HepG2 (cell line): ENCODE results near the gene WDR59. TPM values are rescaled to one million over a fixed set of nuclear protein-coding genes. Genes with fewer than 3 reads are reported as not detected.
A peak's percentile ranks its signal among the peaks of the same experiment; 100 is the strongest.

Experiments
- CERS6 ChIP-seq: sonication (generic); formaldehyde crosslinking; IDR thresholded peaks from 2 replicates; pipeline ENCODE4 v1.5.0; 2020; ENCODE audit warnings: missing genetic modification reagents
- GTF3A ChIP-seq: sonication (generic); formaldehyde crosslinking; conservative IDR thresholded peaks from 2 replicates; pipeline ENCODE4 v1.4.0; 2020; ENCODE audit warnings: mild to moderate bottlenecking, missing genetic modification reagents
- KMT2B ChIP-seq: IDR thresholded peaks from 2 replicates; pipeline ENCODE4 v1.6.1; 2016; ENCODE audit warnings: missing genetic modification reagents, missing compliant biosample characterization
- MIER3 ChIP-seq: IDR thresholded peaks from 2 replicates; pipeline ENCODE4 v1.6.1; 2016; ENCODE audit warnings: missing compliant biosample characterization, borderline replicate concordance
- NFATC3 ChIP-seq: sonication (generic); formaldehyde crosslinking; IDR thresholded peaks from 2 replicates; pipeline ENCODE4 v1.5.1; 2020; ENCODE audit warnings: mild to moderate bottlenecking, missing genetic modification reagents
- NFE2 ChIP-seq: sonication (generic); formaldehyde crosslinking; IDR thresholded peaks from 2 replicates; pipeline ENCODE4 v1.4.0; 2020; ENCODE audit warnings: missing genetic modification reagents
- NFIC ChIP-seq: IDR thresholded peaks from 2 replicates; pipeline ENCODE4 v1.6.1; 2012; ENCODE audit warnings: mild to moderate bottlenecking, low read length, inconsistent platforms
- POLR2A ChIP-seq, 2 experiments: IDR thresholded peaks; 2 replicates each; pipeline ENCODE4 v1.6.1; 2011; ENCODE audit warnings: low read depth in 2 of 2, low read length in 2 of 2, mild to moderate bottlenecking in 1 of 2, moderate library complexity in 1 of 2; ENCODE audit not compliant: insufficient read depth in 1 of 2
- RCOR2 ChIP-seq: IDR thresholded peaks from 2 replicates; pipeline ENCODE4 v1.6.1; 2016; ENCODE audit warnings: missing biosample characterization, missing genetic modification reagents
- RFX3 ChIP-seq: IDR thresholded peaks from 2 replicates; pipeline ENCODE4 v1.6.1; 2016; ENCODE audit warnings: missing biosample characterization, missing genetic modification reagents
- TEF ChIP-seq: sonication (generic); formaldehyde crosslinking; IDR thresholded peaks from 2 replicates; pipeline ENCODE4 v1.5.0; 2020; ENCODE audit warnings: missing genetic modification reagents
- ZBTB14 ChIP-seq: sonication (generic); formaldehyde crosslinking; IDR thresholded peaks from 2 replicates; pipeline ENCODE4 v1.4.0; 2020; ENCODE audit warnings: missing genetic modification reagents
- ZBTB46 ChIP-seq: sonication (generic); formaldehyde crosslinking; IDR thresholded peaks from 2 replicates; pipeline ENCODE4 v1.4.0; 2020; ENCODE audit warnings: mild to moderate bottlenecking, missing genetic modification reagents, borderline replicate concordance
- ZNF138 ChIP-seq: sonication (generic); formaldehyde crosslinking; IDR thresholded peaks from 2 replicates; pipeline ENCODE4 v1.5.0; 2020; ENCODE audit warnings: mild to moderate bottlenecking, low read depth, missing genetic modification reagents
- ZNF224 ChIP-seq: sonication (generic); formaldehyde crosslinking; IDR thresholded peaks from 2 replicates; pipeline ENCODE4 v1.5.0; 2020; ENCODE audit warnings: mild to moderate bottlenecking, missing genetic modification reagents
- ZNF382 ChIP-seq: sonication (generic); formaldehyde crosslinking; IDR thresholded peaks from 2 replicates; pipeline ENCODE4 v1.5.0; 2020; ENCODE audit warnings: missing genetic modification reagents, mild to moderate bottlenecking, borderline replicate concordance
- ZNF572 ChIP-seq: sonication (generic); formaldehyde crosslinking; IDR thresholded peaks from 2 replicates; pipeline ENCODE4 v1.5.1; 2020; ENCODE audit warnings: mild to moderate bottlenecking, missing genetic modification reagents
- ZNF644 ChIP-seq: IDR thresholded peaks from 2 replicates; pipeline ENCODE4 v1.6.1; 2016; ENCODE audit warnings: low read depth
- ZNF749 ChIP-seq: sonication (generic); formaldehyde crosslinking; IDR thresholded peaks from 2 replicates; pipeline ENCODE4 v1.8.0; 2022; ENCODE audit warnings: mild to moderate bottlenecking, missing genetic modification reagents, moderate library complexity, borderline replicate concordance
- ZSCAN12 ChIP-seq: sonication (generic); formaldehyde crosslinking; IDR thresholded peaks from 2 replicates; pipeline ENCODE4 v1.9.0; 2021; ENCODE audit warnings: mild to moderate bottlenecking, missing genetic modification reagents
- polyA plus RNA-seq, 8 experiments: library from polyadenylated mRNA; depleted of rRNA in 3 of 8; stranded (reverse) in 7 of 8; unstranded in 1 of 8; fragments of >200 nt; fragmentation: Illumina TruSeq in 4 of 8; extraction: Trizol in 4 of 8; gene quantifications; 2 replicates each; pipeline versions ENCODE4 v1.2.1 to v1.2.3, GENCODE V29; 2011 to 2016; ENCODE audit warnings: low read depth in 4 of 8, missing spikeins in 1 of 8, mixed read lengths in 1 of 8; ENCODE audit not compliant: insufficient read depth in 1 of 8
- total RNA-seq, 5 experiments: library from RNA; depleted of rRNA; stranded (reverse); fragments of >200 nt; fragmentation: Illumina TruSeq; extraction: Trizol; gene quantifications; 2 replicates each; pipeline ENCODE4 v1.2.3, GENCODE V29; 2016; ENCODE audit warnings: low read depth in 1 of 5
- TF ChIP-seq, protein P1 (sequence below): sonication (generic); formaldehyde crosslinking; IDR thresholded peaks from 2 replicates; pipeline ENCODE4 v1.4.0; 2020; ENCODE audit warnings: missing genetic modification reagents, mild to moderate bottlenecking, borderline replicate concordance
- TF ChIP-seq, protein P2 (sequence below): IDR thresholded peaks from 2 replicates; pipeline ENCODE4 v1.6.1; 2016; ENCODE audit warnings: low read depth, control low read depth

The WDR59 gene
- total and polyA plus RNA-seq, 2 of the 13 experiments (the other 11 are each of a cell fraction or from before 2014, with no cell fraction given) = 65.2 to 306 TPM

DNA sequence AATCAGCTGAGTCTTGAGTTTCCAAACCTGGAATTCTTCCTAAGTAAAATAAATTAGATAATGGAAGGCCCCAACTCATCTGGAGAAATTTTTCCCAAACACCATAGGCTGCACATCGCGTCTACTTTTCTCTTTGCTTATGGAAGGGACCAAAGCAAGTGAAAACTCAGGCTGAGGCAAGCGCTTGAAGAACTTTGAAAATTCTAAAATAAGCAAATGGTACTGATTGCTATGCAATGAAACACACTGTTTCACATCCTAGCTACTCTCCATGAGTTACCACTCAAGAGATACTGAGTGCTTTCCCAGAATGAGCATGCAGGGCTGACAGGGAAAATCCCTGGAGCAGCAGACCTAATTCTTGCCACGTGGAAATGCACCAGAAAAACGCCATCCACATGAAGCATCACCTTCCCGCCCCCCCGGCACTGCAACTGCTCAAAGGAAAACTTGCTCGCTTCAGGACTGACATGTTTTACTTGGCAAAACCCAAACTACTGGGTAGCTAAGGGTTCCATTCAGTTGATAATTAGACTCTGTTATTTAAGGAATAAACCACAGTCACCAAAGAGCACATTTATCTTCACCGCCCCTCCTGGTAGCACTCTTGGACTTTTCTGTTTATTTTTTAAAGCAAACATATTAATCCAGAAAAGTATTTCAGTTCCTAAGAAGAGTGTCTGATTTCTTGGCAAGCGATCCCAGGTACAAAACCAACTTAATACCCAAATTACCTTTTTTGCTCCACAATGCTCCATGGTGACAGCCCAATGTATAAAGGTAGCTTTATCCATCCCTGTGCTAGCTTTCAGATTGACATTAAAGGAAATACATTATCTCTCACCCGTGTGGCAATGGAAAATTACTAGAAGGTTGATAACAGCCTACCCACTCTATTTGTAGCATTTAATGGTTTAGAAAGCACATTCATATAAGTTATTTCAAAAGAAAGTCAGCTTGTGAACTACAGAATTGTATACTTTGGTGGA is 62.5 kb downstream of the WDR59 start (continued):
- TF ChIP-seq, protein P1, sequence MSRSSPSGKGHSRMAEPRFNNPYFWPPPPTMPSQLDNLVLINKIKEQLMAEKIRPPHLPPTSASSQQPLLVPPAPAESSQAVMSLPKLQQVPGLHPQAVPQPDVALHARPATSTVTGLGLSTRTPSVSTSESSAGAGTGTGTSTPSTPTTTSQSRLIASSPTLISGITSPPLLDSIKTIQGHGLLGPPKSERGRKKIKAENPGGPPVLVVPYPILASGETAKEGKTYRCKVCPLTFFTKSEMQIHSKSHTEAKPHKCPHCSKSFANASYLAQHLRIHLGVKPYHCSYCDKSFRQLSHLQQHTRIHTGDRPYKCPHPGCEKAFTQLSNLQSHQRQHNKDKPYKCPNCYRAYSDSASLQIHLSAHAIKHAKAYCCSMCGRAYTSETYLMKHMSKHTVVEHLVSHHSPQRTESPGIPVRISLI (CRISPR knock-in tag) = no peak
- 0 out of 2 replicates have a peak, but pooled peaks have one; percentile 21 for TF ChIP-seq KMT2B (CRISPR knock-in tag)
- TF ChIP-seq, protein P2, sequence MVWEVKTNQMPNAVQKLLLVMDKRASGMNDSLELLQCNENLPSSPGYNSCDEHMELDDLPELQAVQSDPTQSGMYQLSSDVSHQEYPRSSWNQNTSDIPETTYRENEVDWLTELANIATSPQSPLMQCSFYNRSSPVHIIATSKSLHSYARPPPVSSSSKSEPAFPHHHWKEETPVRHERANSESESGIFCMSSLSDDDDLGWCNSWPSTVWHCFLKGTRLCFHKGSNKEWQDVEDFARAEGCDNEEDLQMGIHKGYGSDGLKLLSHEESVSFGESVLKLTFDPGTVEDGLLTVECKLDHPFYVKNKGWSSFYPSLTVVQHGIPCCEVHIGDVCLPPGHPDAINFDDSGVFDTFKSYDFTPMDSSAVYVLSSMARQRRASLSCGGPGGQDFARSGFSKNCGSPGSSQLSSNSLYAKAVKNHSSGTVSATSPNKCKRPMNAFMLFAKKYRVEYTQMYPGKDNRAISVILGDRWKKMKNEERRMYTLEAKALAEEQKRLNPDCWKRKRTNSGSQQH (CRISPR knock-in tag) = no peak
- TF ChIP-seq ZBTB14 (CRISPR knock-in tag) = no peak
- no peak for TF ChIP-seq ZSCAN12 (CRISPR knock-in tag)
- no peak for TF ChIP-seq ZNF382
- no peak for TF ChIP-seq NFE2
- TF ChIP-seq NFIC = peak; percentile 71
- TF ChIP-seq TEF (CRISPR knock-in tag) = peak; percentile 48; the same call in 1 of the 2 replicates
- peak; percentile 26; the same call in 1 of the 2 replicates for TF ChIP-seq ZNF749
- TF ChIP-seq GTF3A (CRISPR knock-in tag) = no peak
- no peak for TF ChIP-seq RCOR2 (CRISPR knock-in tag)
- no peak for TF ChIP-seq ZNF644 (CRISPR knock-in tag)
- no peak for TF ChIP-seq RFX3 (CRISPR knock-in tag)
- TF ChIP-seq POLR2A (IDR thresholded peaks at IDR 0.05; ENCODE audit: insufficient read depth in 1 of 2, low read depth in 2 of 2, low read length in 2 of 2) = no peak
- TF ChIP-seq ZNF572 = no peak
- 0 out of 2 replicates have a peak, but pooled peaks have one; percentile 59 for TF ChIP-seq ZNF138 (CRISPR knock-in tag)
- no peak for TF ChIP-seq MIER3 (CRISPR knock-in tag)
- no peak for TF ChIP-seq CERS6
- TF ChIP-seq ZNF224 (CRISPR knock-in tag) = no peak
- TF ChIP-seq ZBTB46 (CRISPR knock-in tag) = no peak
- TF ChIP-seq NFATC3 = no peak; the same call in 1 of the 2 replicates
